C1 segment of cervical spinal cord (tissue), 14 donors: ENCODE data around the gene SPANXN3.
"Not testable (repeated sequence)": the region's sequence is repeated elsewhere in the genome, so short reads cannot be mapped to it uniquely, and the experiment has no call there.

Experiments
- DNase-seq, 14 donors: peaks; one replicate each; lab custom pipeline; 2025; lab: John Stamatoyannopoulos, UW

Gene SPANXN3

GRCh38 chrX:143517375-143517774, at the start of gene SPANXN3:
Gene SPANXN3 (minus strand): TSS chrX:143517475. CDS start chrX:143517391, 84 bp downstream.
- not testable (repeated sequence) for DNase-seq

- peak in 1 of 14 donors; percentile 4 for DNase-seq
Observed at GRCh38 chrX:143536176-143536575, 18.9 kb upstream of the SPANXN3 start.

DNA sequence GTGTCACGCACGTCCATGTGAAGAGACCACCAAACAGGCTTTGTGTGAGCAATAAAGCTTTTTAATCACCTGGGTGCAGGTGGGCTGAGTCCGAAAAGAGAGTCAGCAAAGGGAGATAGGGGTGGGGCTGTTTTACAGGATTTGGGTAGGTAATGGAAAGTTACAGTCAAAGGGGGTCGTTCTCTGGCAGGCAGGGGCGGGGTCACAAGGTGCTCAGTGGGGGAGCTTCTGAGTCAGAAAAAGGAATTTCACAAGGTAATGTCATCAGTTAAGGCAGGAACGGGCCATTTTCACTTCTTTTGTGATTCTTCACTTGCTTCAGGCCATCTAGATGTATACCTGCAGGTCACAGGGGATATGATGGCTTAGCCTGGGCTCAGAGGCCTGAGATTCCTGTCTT, 15.1 kb downstream of the SPANXN3 start:
- not testable (repeated sequence) for DNase-seq

DNA sequence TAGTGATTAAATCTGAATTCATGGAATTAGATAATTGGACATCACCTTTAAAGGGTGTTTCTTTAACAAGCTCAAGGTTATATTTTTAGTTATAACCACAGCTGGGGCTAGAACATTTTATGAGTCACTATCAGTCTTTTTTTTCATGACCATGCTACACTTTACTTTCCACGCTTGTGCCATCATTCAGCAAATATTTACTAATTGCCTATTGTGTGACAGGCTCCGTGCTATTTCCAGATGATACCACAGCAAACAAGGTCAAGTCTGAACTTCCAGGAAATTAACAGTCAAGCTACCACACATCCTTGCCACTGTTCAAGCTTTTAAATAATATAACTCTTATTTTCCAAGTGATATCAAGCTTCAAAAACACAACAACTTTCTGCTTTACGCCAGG, 16.5 kb downstream of the SPANXN3 start:
- DNase-seq = no peak

DNA sequence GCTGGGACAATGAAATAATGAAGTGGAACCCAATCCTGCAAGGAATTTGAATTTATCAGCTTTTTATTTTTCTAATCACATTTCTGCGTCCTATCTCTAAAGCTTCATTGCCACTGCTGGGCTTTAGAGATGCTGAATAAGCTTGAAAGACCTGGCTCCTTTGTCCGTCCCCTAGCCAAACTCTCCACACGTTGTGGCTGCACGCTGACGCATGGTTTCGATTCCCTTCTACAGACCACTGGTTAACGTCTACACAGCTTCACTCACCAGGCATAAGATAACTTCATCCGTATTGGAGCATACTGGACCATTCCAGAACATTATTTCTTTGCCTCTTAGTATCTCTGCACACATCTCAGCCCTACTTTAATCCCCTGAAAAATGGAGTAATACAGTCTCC, 31.2 kb downstream of the SPANXN3 start:
- DNase-seq = no peak

GRCh38 chrX:143476751-143477150, 40.5 kb downstream of the SPANXN3 start:
- DNase-seq = no peak

GRCh38 chrX:143472347-143472938, 44.8 kb downstream of the SPANXN3 start:
- DNase-seq = no peak

DNA sequence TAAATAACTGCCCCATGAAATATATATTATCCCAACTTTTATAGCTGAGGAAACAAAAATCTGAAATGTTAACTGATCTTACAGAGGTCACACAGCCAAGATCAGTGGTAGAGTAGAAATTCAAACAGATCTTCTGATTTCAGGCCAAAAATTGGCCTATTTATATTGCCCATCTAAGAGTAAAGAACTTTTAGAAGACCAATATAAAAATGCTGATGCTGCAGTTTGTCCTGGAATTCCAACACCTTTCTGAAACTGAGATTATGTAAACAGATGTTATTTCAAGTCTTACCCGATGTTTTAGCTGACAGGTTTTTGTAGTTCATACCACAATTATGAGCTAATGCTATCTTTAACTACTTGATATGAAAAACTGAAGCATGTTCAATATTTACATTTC, 51.1 kb downstream of the SPANXN3 start:
- DNase-seq = no peak

- no peak for DNase-seq
Observed at GRCh38 chrX:143462696-143463095, 54.6 kb downstream of the SPANXN3 start.

GRCh38 chrX:143461606-143462005, 55.7 kb downstream of the SPANXN3 start:
- no peak for DNase-seq
